Loucy (cell line): ENCODE measurements around the gene LRRC59.

Experiments used
- H2AFZ ChIP-seq: fragments of 200-600 bp; sonication (generic); 2 replicates; pipeline ENCODE4 v1.6.0; 2016; ENCODE audit warnings: antibody characterized with exemption, mild to moderate bottlenecking, low read length, moderate library complexity
- H3F3A ChIP-seq: fragments of 200-600 bp; 2 replicates; pipeline ENCODE4 v1.6.0; 2016; ENCODE audit warnings: antibody characterized with exemption, low read depth, mild to moderate bottlenecking
- H3K27me3 ChIP-seq: fragments of 200-600 bp; sonication (generic); 2 replicates; pipeline ENCODE4 v1.6.1; 2014; ENCODE audit warnings: low read length, mild to moderate bottlenecking; ENCODE audit not compliant: insufficient read depth, poor library complexity, severe bottlenecking
- H3K36me3 ChIP-seq: fragments of 200-600 bp; sonication (generic); 2 replicates; pipeline ENCODE4 v1.6.1; 2016; ENCODE audit warnings: low read length; ENCODE audit not compliant: insufficient read depth
- H3K4me1 ChIP-seq: fragments of 200-600 bp; sonication (generic); 2 replicates; pipeline ENCODE4 v1.5.1; 2014; ENCODE audit warnings: low read length, mild to moderate bottlenecking; ENCODE audit not compliant: insufficient read depth, poor library complexity, severe bottlenecking
- H3K4me2 ChIP-seq: fragments of 200-600 bp; sonication (generic); 2 replicates; pipeline ENCODE4 v1.6.0; 2014; ENCODE audit warnings: antibody characterized with exemption, low read length, low read depth, mild to moderate bottlenecking; ENCODE audit not compliant: poor library complexity, severe bottlenecking
- H3K4me3 ChIP-seq: fragments of 200-600 bp; sonication (generic); 2 replicates; pipeline ENCODE4 v1.5.1; 2014; ENCODE audit warnings: low read length, mild to moderate bottlenecking, mixed read lengths; ENCODE audit not compliant: poor library complexity, severe bottlenecking
- H3K79me2 ChIP-seq: fragments of 200-600 bp; sonication (generic); 2 replicates; pipeline ENCODE4 v1.6.1; 2014; ENCODE audit warnings: low read length; ENCODE audit not compliant: insufficient read depth
- H3K9ac ChIP-seq: fragments of 200-600 bp; sonication (generic); 2 replicates; pipeline ENCODE4 v1.6.0; 2014; ENCODE audit warnings: mild to moderate bottlenecking, low read depth, low read length, moderate library complexity; ENCODE audit not compliant: poor library complexity, severe bottlenecking
- H3K9me2 ChIP-seq: fragments of 200-600 bp; sonication (generic); replicated peaks from 2 replicates; pipeline ENCODE4 v1.6.1; 2016; ENCODE audit warnings: low read depth, low read length, mixed read lengths
- H3K9me3 ChIP-seq: fragments of 200-600 bp; sonication (generic); 2 replicates; pipeline ENCODE4 v1.6.1; 2014; ENCODE audit warnings: mild to moderate bottlenecking, antibody characterized with exemption, low read length, low read depth; ENCODE audit not compliant: insufficient read depth
- H4K20me1 ChIP-seq: fragments of 200-600 bp; sonication (generic); 2 replicates; pipeline ENCODE4 v1.6.0; 2014; ENCODE audit warnings: antibody characterized with exemption, low read length, mild to moderate bottlenecking; ENCODE audit not compliant: insufficient read depth, poor library complexity, severe bottlenecking
- EZH2phosphoT487 ChIP-seq: fragments of 200-600 bp; IDR thresholded peaks from 2 replicates; pipeline ENCODE4 v1.6.1; 2018; ENCODE audit warnings: antibody characterized with exemption, mild to moderate bottlenecking, moderate library complexity, borderline replicate concordance
- TF ChIP-seq, protein P1 (sequence below): fragments of 200-600 bp; sonication (generic); conservative IDR thresholded peaks from 2 replicates; pipeline ENCODE4 v1.5.1; 2014; ENCODE audit warnings: mild to moderate bottlenecking, antibody characterized with exemption, low read length

LRRC59 gene

DNA sequence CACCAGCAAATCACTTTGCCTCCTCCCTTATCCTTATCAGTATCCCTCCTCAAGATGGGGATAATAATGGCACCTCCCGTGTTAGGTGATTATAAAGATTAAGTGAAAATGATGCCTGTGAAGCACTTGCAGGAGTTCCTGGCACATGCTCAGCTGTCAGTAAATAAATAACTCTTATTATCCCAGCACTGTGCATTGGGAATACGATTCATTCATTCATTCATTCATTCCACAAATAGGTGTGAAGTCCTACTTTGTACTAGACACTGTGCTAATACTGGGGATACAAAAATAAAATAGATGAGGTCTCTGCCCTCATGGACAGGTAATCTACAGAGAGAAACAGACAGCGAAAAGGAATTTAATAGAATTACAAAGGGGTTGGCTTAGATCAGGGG lies 49.4 kb downstream of the LRRC59 start:
- no peak overlapping the region for H2AFZ ChIP-seq
- peak overlapping the region; percentile 14 for H3K9ac ChIP-seq
- no peak for TF ChIP-seq EZH2phosphoT487
- TF ChIP-seq, protein P1, sequence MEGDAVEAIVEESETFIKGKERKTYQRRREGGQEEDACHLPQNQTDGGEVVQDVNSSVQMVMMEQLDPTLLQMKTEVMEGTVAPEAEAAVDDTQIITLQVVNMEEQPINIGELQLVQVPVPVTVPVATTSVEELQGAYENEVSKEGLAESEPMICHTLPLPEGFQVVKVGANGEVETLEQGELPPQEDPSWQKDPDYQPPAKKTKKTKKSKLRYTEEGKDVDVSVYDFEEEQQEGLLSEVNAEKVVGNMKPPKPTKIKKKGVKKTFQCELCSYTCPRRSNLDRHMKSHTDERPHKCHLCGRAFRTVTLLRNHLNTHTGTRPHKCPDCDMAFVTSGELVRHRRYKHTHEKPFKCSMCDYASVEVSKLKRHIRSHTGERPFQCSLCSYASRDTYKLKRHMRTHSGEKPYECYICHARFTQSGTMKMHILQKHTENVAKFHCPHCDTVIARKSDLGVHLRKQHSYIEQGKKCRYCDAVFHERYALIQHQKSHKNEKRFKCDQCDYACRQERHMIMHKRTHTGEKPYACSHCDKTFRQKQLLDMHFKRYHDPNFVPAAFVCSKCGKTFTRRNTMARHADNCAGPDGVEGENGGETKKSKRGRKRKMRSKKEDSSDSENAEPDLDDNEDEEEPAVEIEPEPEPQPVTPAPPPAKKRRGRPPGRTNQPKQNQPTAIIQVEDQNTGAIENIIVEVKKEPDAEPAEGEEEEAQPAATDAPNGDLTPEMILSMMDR, result no peak
- H3K4me1 ChIP-seq, result peaks cover 40% of the 10 kb centered on the region
- H3K4me2 ChIP-seq, result peak overlapping the region; percentile 97
- no peaks in the 10 kb centered on the region for H3F3A ChIP-seq
- no peaks in the 10 kb centered on the region for H3K9me2 ChIP-seq
- peak overlapping the region; percentile 88 for H3K4me3 ChIP-seq
- H3K9me3 ChIP-seq, result no peaks in the 10 kb centered on the region
- H3K27me3 ChIP-seq, result no peaks in the 10 kb centered on the region
- no peaks in the 10 kb centered on the region for H3K36me3 ChIP-seq
- no peaks in the 10 kb centered on the region for H4K20me1 ChIP-seq
- peaks cover 27% of the 10 kb centered on the region for H3K79me2 ChIP-seq

DNA sequence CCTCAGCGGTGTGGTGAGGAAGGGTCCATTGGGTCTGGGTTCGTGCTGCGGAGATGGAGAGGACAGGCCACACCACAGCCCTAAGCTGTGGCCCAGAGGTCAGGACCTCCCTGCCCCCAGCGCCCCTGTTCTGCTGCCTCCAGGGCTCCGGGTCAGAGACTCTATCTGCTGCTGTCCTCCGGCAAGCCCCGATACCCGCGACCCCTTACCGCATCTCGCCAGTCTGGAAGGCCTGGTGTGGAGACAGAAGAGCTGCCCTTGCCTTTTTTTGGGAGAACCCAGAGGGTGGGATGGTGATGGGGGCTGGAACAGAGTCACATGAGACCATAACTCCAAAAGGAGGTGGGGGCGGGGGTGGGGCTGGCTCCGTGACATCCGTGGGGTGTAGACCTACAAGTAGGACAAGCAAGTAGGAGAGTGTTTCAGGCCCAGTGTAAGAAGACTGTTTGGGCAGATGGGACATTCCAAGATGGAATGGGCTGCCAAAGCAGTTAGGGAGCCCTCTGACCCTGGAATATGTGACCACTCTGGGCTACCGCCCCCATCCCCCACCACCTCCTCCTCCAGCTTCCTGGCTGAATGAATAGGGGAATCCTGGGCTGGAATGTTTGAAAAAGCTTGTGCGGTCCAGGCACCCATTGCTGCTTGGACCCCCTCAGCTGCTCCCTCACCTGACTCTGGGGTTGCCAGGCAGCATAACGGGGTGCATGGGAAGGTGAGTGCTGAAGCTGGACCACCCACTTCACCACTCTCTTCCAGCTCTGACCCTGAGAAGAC lies 50.0 kb downstream of the LRRC59 start:
- Histone ChIP-seq H2AFZ (no peak overlapping the region), H3K27me3 (no peaks in the 10 kb centered on the region), H3K9me3 (no peaks in the 10 kb centered on the region), H3K4me3 (peak overlapping the region; percentile 88), H3K36me3 (no peaks in the 10 kb centered on the region), H3F3A (no peaks in the 10 kb centered on the region), H3K79me2 (peaks cover 27% of the 10 kb centered on the region), H3K9me2 (no peaks in the 10 kb centered on the region), H4K20me1 (no peaks in the 10 kb centered on the region), H3K4me1 (peaks cover 40% of the 10 kb centered on the region), H3K4me2 (peak overlapping the region; percentile 97), H3K9ac (peak overlapping the region; percentile 97)
- TF ChIP-seq, protein P1, result no peak
- no peak for TF ChIP-seq EZH2phosphoT487

DNA sequence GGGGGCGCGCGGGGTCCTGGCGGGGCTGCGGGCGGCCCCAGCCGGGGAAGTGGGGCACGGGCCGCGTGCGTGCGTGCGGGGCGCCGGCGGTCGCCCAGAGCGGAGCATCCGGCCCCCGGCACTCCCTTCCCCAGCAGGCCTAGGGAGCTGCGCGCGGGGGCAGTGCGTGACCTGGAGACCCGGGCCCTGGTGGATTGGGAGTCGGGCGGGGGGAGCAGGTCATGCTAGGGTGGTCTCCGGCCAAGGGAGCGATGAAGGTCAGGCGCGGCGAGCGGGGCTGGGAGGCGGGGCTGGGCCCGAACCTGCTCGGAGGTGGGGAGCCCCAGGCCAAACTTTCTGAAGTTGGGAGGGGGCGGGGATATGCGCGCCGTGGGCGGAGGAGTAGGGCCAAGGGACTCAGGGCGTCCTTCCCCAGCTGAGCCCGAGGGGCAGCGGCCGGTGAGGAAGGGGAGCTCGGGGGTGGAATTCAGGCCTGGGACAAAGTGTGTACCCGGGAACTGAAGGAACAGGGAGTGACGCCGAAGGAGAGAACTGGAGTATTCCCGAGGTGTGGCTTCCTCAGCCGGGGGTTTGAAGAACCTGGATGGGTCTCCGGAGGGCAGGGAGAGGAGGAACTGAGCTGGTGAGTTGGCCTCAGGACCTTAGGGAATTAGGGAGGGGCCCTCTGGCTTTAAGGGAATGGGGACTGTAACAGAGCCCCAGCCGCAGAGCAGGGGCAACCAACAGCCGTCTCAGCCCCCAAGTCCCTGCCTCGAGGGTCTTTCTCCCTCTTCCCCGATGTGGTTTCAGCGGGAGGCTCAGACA lies 50.8 kb downstream of the LRRC59 start:
- Histone ChIP-seq H3K27me3 (no peaks in the 10 kb centered on the region), H3F3A (no peaks in the 10 kb centered on the region), H3K4me2 (peak overlapping the region; percentile 97), H3K4me1 (peaks cover 40% of the 10 kb centered on the region), H3K9ac (peak overlapping the region; percentile 97), H3K9me2 (no peaks in the 10 kb centered on the region), H2AFZ (peak overlapping the region; percentile 72), H3K79me2 (peaks cover 27% of the 10 kb centered on the region), H3K4me3 (peak overlapping the region; percentile 88), H3K36me3 (no peaks in the 10 kb centered on the region), H4K20me1 (no peaks in the 10 kb centered on the region), H3K9me3 (no peaks in the 10 kb centered on the region)
- TF ChIP-seq, protein P1, result no peak
- no peak for TF ChIP-seq EZH2phosphoT487
